MV-4-11 (cell line): ENCODE data around the gene RAB3A.
"Not testable (repeated sequence)": the region's sequence is repeated elsewhere in the genome, so short reads cannot be mapped to it uniquely, and the experiment has no call there.

Source experiments
- DNase-seq: peaks from one replicate; lab custom pipeline; 2025; lab: John Stamatoyannopoulos, UW

RAB3A gene

GRCh38 chr19:18223860-18224524 is 20.1 kb upstream of the RAB3A start:
- DNase-seq: peak; percentile 77

- DNase-seq: no peak
Observed at GRCh38 chr19:18221815-18222725, 18.2 kb upstream of the RAB3A start.

- no peak for DNase-seq
Observed at GRCh38 chr19:18220632-18221275, 16.9 kb upstream of the RAB3A start.

- no peak for DNase-seq
Observed at GRCh38 chr19:18219911-18220631, 16.2 kb upstream of the RAB3A start.

GRCh38 chr19:18218600-18218999 is 14.8 kb upstream of the RAB3A start:
- no peak for DNase-seq

- no peak for DNase-seq
Observed at GRCh38 chr19:18218159-18218558, 14.3 kb upstream of the RAB3A start.

GRCh38 chr19:18216789-18217188 is 12.9 kb upstream of the RAB3A start:
- no peak for DNase-seq

GRCh38 chr19:18214779-18215433 is 11.1 kb upstream of the RAB3A start:
- peak; percentile 68 for DNase-seq

GRCh38 chr19:18211683-18212082 is 7.8 kb upstream of the RAB3A start:
- no peak for DNase-seq

- not testable (repeated sequence) for DNase-seq
Observed at GRCh38 chr19:18209912-18210311, 6.1 kb upstream of the RAB3A start.

- DNase-seq: no peak
Observed at GRCh38 chr19:18208098-18208951, 4.5 kb upstream of the RAB3A start.

- no peak for DNase-seq
Observed at GRCh38 chr19:18206018-18206417, 2.2 kb upstream of the RAB3A start.

- DNase-seq: peak; percentile 63
Observed at GRCh38 chr19:18205200-18205892, 1.5 kb upstream of the RAB3A start.

GRCh38 chr19:18204394-18205199 is 755 bp upstream of the RAB3A start:
- peak; percentile 83 for DNase-seq

GRCh38 chr19:18203408-18203862 is 407 bp downstream of the RAB3A start:
- peak; percentile 57 for DNase-seq

- peak; percentile 38 for DNase-seq
Observed at GRCh38 chr19:18202778-18203407, 949 bp downstream of the RAB3A start.

GRCh38 chr19:18202397-18202777 is 1.5 kb downstream of the RAB3A start:
- DNase-seq: no peak

- no peak for DNase-seq
Observed at GRCh38 chr19:18198374-18198773, 5.5 kb downstream of the RAB3A start.

- no peak for DNase-seq
Observed at GRCh38 chr19:18197941-18198340, 5.9 kb downstream of the RAB3A start.
